GM18499 (cell line): ENCODE measurements around the gene DENND5A.
A peak's percentile ranks its signal among the peaks of the same experiment; 100 is the strongest.

Experiments
- ATAC-seq: cut with Tn5 transposase; IDR thresholded peaks from one replicate; pipeline ENCODE4 v1.9.1; 2021; ENCODE audit warnings: moderate number of reproducible peaks; ENCODE audit not compliant: insufficient read depth, unreplicated experiment

DENND5A gene

GRCh38 chr11:9265211-9266131 is at the start of gene DENND5A:
Gene DENND5A, minus strand, starts transcription at chr11:9265350. Its CDS starts 281 bp downstream, at chr11:9265069.
- no peak for ATAC-seq

GRCh38 chr11:9314291-9315077 is 49.3 kb upstream of the DENND5A start, which contains the start of gene TMEM41B:
Gene TMEM41B, minus strand, starts transcription at chr11:9314593. Its CDS starts 152 bp downstream, at chr11:9314441.
- ATAC-seq = peak; percentile 78

- no peak for ATAC-seq
Measured at GRCh38 chr11:9313648-9314290, 48.6 kb upstream of the DENND5A start.

GRCh38 chr11:9310485-9311090 is 45.4 kb upstream of the DENND5A start:
- ATAC-seq = no peak

- ATAC-seq = no peak
Measured at GRCh38 chr11:9304178-9304577, 39.0 kb upstream of the DENND5A start.

- no peak for ATAC-seq
Measured at GRCh38 chr11:9302448-9302847, 37.3 kb upstream of the DENND5A start.

GRCh38 chr11:9301720-9302119 is 36.6 kb upstream of the DENND5A start:
- no peak for ATAC-seq

GRCh38 chr11:9293646-9294045 is 28.5 kb upstream of the DENND5A start:
- ATAC-seq = no peak

- ATAC-seq = no peak
Measured at GRCh38 chr11:9285850-9286587, 20.9 kb upstream of the DENND5A start.

- no peak for ATAC-seq
Measured at GRCh38 chr11:9280655-9281301, 15.6 kb upstream of the DENND5A start.

- no peak for ATAC-seq
Measured at GRCh38 chr11:9277176-9277575, 12.0 kb upstream of the DENND5A start.

- no peak for ATAC-seq
Measured at GRCh38 chr11:9276571-9276970, 11.4 kb upstream of the DENND5A start.

- no peak for ATAC-seq
Measured at GRCh38 chr11:9274499-9275258, 9.5 kb upstream of the DENND5A start.

GRCh38 chr11:9273376-9274336 is 8.5 kb upstream of the DENND5A start:
- ATAC-seq = no peak

GRCh38 chr11:9269492-9270013 is 4.4 kb upstream of the DENND5A start:
- ATAC-seq = no peak

GRCh38 chr11:9267680-9268079 is 2.5 kb upstream of the DENND5A start:
- no peak for ATAC-seq

- ATAC-seq = no peak
Measured at GRCh38 chr11:9266926-9267325, 1.8 kb upstream of the DENND5A start.
